SKM-1 treated with dmso at 0.1 percent for 144 hours (cell line): Measurements from ENCODE around the gene SART1.

Source experiments
- DNase-seq: peaks from one replicate; lab custom pipeline; 2025; ENCODE audit not compliant: unreplicated experiment; lab: John Stamatoyannopoulos, UW

The SART1 gene

DNA sequence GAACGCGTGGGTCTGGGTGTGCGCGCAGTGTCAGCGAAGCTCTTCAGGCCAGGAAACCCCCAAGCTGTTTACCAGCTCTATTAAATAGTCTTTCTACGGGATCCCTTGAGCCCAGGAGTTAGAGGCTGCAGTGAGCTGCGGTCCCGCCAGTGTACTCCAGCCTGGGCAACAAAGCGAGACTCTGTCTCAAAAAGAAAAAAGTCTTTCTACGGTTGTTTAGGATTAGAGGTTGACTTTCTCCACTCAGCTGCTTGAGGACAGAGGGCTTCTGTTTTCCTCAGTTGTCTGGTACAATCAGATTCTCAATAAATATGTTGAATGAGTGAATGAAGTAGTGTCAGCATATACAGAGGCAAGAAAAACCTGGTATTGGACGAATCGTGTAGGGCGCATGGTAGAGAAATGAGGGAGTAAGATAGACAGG is 619 bp downstream of the SART1 start:
- no peak for DNase-seq

DNA sequence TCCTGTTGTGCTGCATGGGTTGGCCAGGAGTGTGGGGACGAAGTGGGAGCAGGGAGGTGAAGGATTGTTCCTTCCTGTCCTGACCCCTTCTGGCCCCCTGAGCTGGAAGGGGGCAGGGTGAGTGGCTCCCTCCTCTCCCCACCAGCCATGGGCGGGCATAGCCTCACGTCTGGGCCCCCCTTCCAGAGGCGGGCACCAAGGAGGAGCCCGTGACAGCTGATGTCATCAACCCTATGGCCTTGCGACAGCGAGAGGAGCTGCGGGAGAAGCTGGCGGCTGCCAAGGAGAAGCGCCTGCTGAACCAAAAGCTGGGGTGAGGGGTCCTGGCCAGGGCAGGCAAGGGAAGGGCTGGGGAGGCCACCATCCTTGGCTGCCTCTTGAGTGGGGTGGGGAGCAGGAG is 3.4 kb downstream of the SART1 start:
- DNase-seq: no peak

DNA sequence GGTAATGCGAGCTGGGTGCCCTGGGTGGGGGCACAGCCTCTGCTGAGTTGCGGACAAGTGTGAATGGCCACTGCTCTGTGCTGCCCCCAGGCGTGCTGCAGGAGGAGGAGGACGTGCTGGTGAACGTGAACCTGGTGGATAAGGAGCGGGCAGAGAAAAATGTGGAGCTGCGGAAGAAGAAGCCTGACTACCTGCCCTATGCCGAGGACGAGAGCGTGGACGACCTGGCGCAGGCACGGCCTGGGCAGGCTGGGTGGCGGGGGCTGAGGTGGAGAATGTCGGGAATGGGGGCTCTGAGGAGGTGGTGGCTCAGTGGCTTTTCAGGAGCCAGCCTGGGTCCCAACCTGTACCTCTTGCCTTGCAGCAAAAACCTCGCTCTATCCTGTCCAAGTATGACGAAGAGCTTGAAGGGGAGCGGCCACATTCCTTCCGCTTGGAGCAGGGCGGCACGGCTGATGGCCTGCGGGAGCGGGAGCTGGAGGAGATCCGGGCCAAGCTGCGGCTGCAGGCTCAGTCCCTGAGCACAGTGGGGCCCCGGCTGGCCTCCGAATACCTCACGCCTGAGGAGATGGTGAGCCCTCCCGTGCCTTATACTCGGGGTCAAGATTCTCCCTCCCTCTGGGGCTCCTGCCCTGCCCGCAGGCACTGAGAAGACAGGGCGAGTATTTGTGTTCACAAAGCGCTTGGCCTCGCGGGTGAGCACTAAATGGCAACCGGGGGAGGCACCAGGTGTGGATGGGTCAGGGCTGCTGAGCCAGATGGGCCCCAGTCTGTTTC is 4.6 kb downstream of the SART1 start:
- DNase-seq: no peak

DNA sequence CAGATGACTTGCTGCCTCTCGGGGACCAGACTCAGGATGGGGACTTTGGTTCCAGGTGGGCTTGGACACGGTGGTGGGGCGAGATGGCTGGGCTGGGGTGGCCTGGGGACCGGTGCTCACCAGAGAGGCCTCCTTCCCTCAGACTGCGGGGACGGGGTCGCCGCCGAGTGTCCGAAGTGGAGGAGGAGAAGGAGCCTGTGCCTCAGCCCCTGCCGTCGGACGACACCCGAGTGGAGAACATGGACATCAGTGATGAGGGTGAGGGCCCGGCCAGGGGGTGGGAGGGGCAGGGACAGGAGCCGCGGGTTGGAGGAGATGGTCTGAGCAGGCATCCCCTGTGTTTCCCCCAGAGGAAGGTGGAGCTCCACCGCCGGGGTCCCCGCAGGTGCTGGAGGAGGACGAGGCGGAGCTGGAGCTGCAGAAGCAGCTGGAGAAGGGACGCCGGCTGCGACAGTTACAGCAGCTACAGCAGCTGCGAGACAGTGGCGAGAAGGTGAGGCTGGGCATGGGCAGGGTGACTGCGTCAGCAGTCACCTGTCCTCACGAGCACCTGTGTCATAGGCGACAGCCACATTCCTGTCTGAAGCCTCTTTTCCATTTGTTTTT is 5.9 kb downstream of the SART1 start:
- DNase-seq: no peak

DNA sequence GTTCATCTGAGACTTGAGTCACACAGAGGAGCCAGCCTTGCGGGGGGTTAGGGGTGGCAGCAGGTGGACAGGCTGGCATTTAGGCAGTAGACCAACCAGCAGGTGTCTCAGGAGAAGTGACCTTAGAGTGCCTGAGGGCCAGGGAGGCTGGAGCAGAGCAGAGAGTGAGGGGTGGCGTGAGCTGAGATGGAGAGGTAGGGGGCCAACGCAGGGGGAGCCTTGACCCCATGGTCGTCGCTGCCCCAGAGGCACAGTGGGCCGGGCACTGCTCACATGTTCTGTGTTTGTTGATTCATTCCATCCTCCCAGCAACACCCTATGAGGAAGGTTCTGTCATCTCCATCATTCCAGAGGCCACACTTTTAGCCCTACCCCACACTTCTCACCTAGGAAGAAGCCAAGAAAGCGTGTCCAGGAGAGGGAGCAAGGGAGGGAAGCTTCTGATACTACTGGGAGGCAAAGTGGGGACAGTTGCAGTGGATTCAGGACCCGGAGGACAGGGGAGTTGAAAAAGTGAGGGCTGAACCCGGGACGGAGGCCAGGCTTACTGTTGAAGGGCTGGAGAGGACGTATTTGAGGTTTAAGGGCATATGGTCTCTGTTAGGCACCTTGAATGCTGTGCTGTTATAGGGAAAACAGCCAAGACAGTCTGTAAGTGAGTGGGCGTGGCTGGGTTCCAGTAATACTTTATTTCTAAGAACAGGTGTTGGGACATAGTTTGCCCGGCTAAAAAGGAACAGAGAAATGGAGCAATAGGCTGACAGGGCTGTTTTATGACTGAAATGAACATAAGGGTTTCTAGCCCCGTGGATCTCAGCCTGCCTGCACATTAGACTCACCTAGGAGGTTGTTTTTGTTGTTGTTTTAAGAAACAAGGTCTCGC is 7.3 kb downstream of the SART1 start:
- DNase-seq: no peak

DNA sequence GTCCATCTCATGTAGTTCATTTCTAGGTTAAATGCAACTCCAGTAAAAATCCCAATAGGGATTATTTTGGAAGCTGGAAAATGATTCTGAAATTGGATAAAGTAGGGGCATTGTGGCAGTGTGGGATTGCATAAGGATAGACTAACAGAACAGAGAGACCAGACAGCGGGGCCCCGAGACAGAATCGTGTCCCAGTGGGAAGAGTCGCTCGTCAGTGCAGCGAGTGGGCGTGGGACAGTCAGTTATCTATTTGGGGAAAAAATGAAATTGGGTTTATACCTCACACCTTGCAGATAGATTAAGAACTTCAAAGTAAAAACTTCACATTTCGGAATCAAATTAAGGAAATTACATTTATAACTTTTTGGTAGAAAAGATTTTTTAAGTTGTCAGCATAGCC is 10.6 kb downstream of the SART1 start:
- DNase-seq: no peak

DNA sequence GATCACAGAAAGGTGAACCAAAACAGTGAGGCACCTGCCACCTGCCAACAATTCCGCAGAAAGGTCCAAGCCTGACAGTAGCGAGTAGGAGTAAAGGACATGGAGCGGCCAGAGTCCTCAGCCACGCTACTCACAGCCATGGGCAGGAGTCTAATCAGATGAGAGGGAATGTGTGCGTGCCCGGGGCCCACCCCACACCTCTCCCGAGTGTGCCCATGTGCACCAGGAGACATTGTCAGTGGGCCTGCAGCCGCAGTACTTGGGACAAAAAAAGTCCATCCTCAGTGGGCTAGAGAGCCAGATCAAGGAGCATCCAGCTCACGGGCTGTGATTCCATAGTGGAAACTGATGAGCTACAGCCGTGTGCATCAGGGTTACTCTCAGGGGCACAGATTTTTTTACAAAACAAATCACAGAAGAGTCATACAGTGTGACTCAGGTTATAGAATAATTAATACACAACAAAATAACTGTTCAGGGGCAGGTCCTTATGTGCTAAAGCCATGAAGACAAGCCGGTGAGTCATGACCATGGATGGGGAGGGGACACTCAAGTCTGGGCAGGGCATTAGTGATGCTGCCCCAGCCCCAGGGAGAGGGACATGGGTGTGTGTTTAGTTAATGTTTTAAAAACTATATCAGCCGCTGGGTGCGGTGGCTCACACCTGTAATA is 12.0 kb downstream of the SART1 start:
- DNase-seq: no peak

DNA sequence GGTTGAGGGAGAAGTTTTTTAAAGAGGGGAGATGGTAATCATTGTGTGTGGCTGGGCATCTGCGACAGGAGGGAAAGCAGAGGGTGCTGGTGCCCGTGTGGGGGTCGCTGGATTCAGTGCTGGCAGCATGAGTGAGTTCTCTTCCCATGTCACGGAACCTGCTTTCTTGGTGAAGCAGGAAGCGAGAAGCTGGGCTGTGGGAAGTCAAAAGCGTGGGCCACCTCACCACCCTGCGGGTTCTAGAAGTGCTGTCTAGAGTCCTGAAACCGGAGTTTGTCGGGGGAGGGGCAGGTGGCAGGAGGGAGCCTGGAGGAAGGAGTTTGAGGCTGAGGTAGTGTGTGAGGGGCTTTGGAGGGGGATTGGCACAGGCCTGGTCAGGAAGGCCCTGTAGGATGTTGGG is 14.2 kb downstream of the SART1 start:
- no peak for DNase-seq

DNA sequence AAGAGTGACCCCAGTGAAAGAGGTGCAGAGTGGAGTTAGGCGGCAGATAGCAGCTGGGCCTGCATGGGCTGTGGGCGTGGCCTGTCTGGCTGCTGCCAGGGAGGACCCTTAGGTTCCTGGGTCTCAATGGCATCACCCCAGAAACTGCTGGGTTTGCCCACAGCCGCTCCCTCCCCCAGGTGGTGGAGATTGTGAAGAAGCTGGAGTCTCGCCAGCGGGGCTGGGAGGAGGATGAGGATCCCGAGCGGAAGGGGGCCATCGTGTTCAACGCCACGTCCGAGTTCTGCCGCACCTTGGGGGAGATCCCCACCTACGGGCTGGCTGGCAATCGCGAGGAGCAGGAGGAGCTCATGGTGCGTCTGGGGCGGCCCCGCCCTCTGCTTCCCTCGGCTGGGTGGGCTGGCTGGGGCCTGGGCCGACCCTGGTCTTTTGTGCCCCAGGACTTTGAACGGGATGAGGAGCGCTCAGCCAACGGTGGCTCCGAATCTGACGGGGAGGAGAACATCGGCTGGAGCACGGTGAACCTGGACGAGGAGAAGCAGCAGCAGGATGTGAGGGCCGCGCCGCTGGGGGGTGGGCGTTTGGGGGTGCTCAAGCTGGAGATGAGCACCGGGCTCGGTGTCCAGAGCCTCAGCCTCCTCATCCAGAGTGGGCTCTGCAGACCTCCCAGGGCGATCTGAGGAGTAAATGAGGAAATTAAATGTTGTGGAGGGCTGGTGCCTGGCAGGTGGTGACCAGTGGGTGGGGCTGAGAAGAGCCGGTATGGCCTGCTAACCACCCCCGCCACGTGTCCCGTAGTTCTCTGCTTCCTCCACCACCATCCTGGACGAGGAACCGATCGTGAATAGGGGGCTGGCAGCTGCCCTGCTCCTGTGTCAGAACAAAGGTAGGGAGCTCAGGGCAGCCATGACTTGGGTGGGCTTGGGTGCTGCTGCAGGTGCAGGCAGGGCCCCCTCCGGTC is 15.0 kb downstream of the SART1 start:
- no peak for DNase-seq

DNA sequence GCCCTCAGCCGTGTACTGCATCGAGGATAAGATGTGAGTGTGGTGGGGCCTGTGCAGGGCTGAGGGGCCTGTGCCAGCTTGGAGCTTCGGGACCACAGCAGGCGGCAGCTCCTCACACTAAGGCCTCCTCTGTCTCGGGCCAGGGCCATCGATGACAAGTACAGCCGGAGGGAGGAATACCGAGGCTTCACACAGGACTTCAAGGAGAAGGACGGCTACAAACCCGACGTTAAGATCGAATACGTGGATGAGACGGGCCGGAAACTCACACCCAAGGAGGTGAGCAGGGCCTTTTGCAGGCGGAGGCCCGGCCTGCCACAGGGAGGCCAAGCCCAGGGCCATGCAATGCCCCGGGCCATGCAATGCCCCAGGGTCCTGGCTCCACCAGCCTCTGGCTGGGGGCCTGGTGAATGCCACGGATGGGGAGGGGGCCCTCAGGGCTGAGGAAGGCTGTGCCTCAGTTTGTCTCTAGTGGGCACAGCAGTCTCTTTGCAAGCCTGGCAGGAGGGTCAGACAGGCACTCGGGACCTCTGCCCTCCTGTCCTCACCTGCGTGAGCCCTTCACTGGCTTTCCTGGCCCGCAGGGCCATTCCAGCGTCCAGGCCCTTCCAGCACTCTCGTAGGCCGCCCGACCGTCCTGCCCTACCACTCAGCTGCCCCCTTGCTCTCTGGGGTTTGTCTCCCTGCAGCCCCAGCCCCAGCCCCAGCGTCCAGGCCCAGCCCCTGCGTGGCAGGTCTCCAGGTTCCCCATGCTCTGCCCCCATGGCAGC is 16.3 kb downstream of the SART1 start:
- no peak for DNase-seq

DNA sequence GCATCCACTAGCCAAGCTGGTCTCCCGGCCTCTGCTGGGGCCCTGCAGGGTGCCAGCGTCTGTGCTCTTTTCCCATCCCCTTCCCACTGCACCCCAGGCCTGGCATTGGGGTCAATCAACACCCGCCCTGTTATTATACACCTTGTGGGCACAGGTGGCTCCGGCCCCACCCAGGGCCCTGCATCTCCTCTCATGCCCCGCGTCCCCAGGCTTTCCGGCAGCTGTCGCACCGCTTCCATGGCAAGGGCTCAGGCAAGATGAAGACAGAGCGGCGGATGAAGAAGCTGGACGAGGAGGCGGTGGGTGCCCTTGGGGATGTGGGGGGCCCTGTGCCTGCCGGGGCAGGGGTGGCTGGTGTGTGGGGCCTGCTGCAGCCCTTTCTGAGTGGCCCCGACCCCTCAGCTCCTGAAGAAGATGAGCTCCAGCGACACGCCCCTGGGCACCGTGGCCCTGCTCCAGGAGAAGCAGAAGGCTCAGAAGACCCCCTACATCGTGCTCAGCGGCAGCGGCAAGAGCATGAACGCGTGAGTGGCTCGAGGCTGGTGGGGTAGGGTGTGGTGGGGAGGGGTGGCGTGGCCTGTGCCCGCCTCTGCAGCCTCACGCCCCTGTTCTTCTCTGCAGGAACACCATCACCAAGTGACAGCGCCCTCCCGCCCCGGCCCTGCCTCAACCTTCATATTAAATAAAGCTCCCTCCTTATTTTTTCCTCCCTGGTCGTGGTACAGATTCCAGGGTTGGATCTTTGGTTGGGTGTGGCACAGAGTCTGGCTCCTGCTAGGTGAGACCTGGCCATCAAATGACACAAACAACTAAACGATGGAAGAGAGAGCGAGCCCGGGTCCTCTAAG is 17.1 kb downstream of the SART1 start:
- no peak for DNase-seq

DNA sequence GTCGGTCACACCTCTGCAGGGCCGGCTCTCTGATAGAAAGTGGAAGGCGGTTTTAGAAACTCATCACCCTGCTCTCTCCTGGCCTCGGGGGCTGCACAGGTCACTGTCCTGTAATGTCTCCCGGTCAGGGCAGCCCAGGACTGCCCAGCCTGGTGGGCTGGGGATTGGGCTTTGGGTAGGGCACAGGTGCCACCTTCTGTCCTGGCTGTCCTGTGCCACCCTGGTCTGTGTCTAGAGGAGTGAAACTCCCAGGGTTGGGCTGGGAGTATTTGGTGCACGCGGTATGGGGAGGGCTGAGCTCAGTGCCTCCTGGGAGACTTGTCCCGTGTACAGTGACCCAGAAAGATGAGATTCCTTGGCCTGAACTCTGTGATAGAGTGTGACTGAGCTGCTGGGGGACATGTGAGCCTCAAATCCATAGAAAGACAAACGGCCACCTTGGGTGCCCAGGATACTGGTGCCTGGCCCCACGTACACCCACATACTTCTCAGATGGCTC is 17.8 kb downstream of the SART1 start:
- DNase-seq: no peak

DNA sequence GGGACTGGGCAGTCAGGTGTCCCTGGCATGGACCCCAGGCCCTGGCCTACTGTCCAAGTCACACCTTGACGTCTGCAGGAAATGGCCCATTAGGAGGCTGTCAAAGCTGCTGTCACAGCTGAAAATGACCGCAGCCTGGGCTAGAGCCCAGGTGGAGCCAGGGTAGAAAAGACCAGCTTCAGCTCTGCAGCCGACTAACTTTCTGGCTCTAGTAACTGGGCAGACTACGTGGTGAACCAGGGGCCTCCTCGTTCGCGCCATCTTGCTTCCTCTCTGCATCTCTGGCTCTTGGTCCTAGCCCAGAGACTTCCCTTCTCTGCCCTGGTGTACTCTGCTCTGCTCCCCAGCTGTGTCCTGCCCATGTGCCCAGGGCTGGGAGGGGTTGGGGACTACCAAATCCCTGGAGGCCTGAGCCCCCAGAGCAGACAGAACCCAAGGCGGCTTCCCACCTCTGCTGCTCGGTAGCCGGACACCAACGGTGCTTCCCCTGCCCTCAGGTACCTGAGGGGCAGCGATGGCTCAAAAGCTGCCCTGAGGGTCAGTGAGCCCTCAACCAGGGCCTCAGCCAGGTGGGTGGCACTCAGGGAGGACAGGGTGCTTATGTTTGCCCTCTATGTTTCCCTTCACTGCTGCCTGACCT is 19.7 kb downstream of the SART1 start:
- no peak for DNase-seq

DNA sequence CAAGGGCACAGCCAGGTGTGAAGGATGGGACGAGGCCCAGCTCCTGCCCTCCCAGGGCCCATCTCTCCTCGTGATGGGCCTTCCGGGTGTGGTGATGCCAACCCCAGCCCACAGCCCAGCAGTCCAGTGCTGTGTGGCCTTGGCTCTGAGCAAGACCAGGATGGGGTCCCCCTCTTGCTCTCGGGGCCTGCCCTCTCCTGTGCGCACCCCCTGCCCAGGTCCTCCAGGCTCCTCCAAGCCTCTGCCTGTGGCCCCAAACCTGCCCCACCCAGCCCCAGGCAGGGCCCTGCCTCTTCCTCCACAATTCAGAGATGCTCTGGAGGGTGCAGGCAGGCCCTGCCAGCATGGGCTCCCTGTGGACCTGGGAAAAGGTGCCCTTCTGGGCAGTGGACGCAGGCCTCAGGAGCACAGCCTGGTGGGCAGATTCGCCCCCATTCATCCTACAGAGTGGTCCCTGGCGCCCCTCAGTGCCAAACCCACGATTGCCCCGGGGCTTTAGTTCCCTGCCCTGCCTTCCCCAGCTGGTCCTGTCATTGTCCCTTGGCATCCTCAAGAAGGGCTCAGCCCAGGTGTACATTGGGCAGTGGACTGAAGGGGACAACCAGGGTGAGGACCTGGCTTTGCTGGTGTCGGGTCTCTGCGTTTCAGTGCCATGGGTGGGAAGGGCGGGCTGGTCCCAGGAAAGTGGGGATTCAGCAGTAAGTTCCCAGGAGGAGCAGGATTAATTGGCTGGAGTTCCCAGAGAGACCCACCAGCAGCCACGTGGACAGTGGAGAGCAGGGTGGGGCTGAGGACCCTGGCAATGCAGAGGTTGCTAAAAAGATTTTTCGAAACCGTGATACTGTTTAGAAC is 20.7 kb downstream of the SART1 start:
- no peak for DNase-seq

DNA sequence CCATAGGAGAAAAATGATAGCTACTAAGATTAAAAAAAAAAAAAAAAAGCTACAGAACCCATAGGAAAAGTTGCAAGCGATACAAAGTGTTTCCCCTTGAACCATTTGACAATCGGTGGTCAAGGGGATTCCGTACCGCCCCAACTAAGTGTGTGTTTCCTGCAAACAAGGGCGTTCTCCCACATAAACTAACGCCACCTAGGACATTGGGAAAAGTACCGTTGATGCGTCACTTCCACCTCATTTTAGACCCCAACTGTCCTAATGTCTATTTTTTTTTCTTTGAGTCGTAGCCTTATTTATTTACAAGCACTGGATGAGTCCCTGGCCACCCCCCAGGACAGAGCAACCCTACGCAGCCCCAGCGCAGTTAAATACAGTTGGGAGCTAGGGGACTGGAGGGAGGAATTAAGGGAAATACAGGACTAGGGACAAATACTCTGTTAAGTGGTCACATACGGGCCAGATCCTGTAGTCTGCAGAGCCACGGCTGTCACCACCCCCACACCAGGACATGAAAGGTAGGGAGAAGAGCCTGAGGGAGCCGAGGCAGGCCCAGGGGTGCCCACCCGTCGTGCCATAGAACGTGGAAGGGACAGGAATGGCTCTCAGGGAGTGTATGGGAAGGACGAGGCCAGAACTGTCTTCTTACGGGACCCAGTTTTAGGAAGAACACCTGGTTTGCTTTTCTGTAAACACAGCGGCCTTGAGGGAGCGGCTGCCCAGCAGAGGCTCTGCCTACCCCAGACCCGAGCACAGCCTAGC is 21.5 kb downstream of the SART1 start:
- DNase-seq: no peak

DNA sequence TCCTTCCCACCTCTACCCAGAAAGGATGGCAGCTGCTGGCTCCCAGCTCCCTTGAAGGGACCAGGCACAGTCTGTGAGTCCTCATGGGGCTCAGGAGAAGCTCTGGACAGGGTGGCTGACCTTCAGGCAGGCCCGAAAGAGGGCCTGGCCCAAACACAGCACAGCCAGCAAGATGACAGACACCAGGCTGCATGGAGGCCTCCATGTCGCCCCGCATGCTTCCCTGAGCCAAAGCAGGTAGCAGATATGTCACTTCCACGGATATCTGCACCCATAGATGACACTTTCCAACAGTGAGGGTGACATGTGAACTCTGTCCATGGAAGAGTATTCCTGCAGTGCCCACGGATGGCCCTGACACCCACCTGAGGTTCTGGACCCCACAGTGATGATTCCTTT is 22.1 kb downstream of the SART1 start:
- no peak for DNase-seq
